GM06990 (cell line): ENCODE results near the gene KLK7.
"Not testable (repeated sequence)": the region's sequence is repeated elsewhere in the genome, so short reads cannot be mapped to it uniquely, and the experiment has no call there.

ENCODE experiments used
- DNase-seq: peaks from one replicate; pipeline ENCODE4 v3.0.0-alpha.2; 2011; ENCODE audit not compliant: insufficient read length; ENCODE audit errors: extremely low read depth
- H3K27me3 ChIP-seq: replicated peaks from 2 replicates; pipeline ENCODE4 v1.6.0; 2011; ENCODE audit warnings: low read length; ENCODE audit not compliant: control insufficient read depth, insufficient read depth
- H3K36me3 ChIP-seq: 2 replicates; pipeline ENCODE4 v1.5.1; 2011; ENCODE audit warnings: low read length; ENCODE audit not compliant: control insufficient read depth, insufficient read depth
- H3K4me3 ChIP-seq: replicated peaks from 2 replicates; pipeline ENCODE4 v1.5.1; 2011; ENCODE audit warnings: low read depth, mild to moderate bottlenecking, control low read depth, low read length
- TF ChIP-seq, protein P1 (sequence below): IDR thresholded peaks from 2 replicates; pipeline ENCODE4 v1.5.1; 2011; ENCODE audit warnings: low read length, control low read depth, mild to moderate bottlenecking, inconsistent platforms; ENCODE audit not compliant: insufficient read depth, poor library complexity, severe bottlenecking

Gene KLK7

DNA sequence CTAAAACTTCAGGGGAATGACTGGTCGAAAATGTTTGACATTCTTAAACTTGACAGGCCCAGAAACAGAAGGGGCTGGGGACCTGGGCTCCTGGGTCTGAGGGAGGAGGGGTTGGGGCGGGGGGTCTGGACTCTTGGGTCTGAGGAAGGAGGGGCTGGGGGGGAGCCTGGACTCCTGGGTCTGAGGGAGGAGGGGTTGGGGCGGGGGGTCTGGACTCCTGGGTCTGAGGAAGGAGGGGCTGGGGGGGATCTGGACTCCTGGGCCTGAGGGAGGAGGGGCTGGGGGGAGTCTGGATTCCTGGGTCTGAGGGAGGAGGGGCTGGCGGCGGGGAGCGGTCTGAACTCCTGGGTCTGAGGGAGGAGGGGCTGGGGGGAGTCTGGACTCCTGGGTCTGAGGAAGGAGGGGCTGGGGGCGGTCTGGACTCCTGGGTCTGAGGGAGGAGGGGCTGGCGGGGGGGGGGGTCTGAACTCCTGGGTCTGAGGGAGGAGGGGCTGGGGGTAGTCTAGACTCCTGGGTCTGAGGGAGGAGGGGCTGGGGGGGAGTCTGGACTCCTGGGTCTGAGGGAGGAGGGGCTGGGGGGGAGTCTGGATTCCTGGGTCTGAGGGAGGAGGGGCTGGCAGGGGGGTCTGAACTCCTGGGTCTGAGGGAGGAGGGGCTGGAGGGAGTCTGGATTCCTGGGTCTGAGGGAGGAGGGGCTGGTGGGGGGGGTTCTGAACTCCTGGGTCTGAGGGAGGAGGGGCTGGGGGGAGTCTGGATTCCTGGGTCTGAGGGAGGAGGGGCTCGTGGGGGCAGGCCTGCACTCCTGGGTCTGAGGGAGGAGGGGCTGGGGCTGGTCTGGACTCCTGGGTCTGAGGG, 8.8 kb downstream of the KLK7 start:
- TF ChIP-seq, protein P1, sequence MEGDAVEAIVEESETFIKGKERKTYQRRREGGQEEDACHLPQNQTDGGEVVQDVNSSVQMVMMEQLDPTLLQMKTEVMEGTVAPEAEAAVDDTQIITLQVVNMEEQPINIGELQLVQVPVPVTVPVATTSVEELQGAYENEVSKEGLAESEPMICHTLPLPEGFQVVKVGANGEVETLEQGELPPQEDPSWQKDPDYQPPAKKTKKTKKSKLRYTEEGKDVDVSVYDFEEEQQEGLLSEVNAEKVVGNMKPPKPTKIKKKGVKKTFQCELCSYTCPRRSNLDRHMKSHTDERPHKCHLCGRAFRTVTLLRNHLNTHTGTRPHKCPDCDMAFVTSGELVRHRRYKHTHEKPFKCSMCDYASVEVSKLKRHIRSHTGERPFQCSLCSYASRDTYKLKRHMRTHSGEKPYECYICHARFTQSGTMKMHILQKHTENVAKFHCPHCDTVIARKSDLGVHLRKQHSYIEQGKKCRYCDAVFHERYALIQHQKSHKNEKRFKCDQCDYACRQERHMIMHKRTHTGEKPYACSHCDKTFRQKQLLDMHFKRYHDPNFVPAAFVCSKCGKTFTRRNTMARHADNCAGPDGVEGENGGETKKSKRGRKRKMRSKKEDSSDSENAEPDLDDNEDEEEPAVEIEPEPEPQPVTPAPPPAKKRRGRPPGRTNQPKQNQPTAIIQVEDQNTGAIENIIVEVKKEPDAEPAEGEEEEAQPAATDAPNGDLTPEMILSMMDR = no peak
- Histone ChIP-seq H3K4me3 (no peak overlapping the region), H3K27me3 (no peaks in the 10 kb centered on the region; the same call in 1 of the 2 replicates), H3K36me3 (no peaks in the 10 kb centered on the region)
- no peak for DNase-seq

GRCh38 chr19:50972795-50973376, 10.8 kb downstream of the KLK7 start:
- no peak for DNase-seq
- Histone ChIP-seq H3K36me3 (no peaks in the 10 kb centered on the region), H3K27me3 (no peaks in the 10 kb centered on the region; the same call in 1 of the 2 replicates), H3K4me3 (no peak overlapping the region)
- TF ChIP-seq, protein P1 = no peak

DNA sequence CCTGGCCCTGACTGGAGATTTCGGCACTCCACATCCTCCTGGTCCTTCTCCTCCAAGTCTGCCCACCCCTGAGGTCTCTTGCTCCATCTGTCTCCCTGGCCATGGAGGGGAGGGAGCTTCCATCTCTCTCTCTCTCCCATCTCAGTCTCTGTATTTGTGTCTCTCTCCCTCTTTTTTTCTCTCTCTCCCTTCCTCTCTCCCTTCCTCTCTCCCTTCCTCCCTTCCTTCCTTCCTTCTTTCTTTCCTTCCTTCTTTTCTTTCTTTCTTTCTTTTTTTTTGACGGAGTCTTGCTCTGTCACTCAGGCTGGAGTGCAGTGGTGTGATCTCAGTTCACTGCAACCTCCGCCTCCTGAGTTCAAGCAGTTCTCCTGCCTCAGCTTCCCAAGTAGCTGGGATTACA, 13.9 kb downstream of the KLK7 start:
- H3K27me3 ChIP-seq, H3K4me3 ChIP-seq, H3K36me3 ChIP-seq, DNase-seq: not testable (repeated sequence)

GRCh38 chr19:50969413-50969760, 14.3 kb downstream of the KLK7 start, which contains the start of gene KLK6:
KLK6 (minus strand) TSS chr19:50969591; CDS start chr19:50968104, 1,487 bp downstream.
- TF ChIP-seq, protein P1 = no peak
- no peak for DNase-seq
- Histone ChIP-seq H3K36me3 (no peaks in the 10 kb centered on the region), H3K4me3 (no peak within 1 kb of the TSS), H3K27me3 (peaks cover 2% of the 10 kb centered on the region)

GRCh38 chr19:50968716-50969412, 14.9 kb downstream of the KLK7 start:
- no peak for DNase-seq
- Histone ChIP-seq H3K27me3 (peaks cover 2% of the 10 kb centered on the region), H3K4me3 (no peak overlapping the region), H3K36me3 (no peaks in the 10 kb centered on the region)
- TF ChIP-seq, protein P1 = no peak
